Right kidney (tissue), 1 donor: ENCODE measurements around the gene MIF.
"Not testable (repeated sequence)": the region's sequence is repeated elsewhere in the genome, so short reads cannot be mapped to it uniquely, and the experiment has no call there.

Experiments used
- DNase-seq: peaks from one replicate; pipeline ENCODE4 v3.0.0-alpha.2; 2016

The MIF gene

DNA sequence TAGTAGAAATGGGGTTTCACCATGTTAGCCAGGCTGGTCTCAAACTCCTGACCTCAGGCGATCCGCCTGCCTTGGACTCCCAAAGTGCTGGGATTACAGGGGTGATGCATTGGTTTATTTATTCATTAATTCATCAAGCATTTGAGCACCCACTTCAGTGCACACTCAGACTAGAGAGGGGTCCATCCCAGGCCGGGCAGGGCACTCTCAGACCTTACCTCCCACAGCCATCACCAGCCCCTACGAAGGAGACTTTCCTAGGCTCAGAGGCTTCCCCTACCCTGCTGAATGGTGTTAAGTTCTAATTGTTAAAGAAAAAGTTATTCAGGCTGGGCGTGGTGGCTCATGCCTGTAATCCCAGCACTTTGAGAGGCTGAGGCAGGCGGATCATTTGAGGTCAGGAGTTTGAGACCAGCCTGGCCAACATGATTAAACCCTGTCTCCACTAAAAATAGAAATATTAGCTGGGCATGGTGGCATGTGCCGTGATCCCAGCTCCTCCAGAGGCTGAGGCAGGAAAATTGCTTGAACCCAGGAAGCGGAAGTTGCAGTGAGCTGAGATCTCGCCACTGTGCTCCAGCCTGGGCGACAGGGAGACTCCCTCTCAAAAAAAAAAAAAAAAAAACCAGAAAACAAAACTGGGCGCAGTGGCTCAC lies 29.6 kb upstream of the MIF start:
- DNase-seq = not testable (repeated sequence)

DNA sequence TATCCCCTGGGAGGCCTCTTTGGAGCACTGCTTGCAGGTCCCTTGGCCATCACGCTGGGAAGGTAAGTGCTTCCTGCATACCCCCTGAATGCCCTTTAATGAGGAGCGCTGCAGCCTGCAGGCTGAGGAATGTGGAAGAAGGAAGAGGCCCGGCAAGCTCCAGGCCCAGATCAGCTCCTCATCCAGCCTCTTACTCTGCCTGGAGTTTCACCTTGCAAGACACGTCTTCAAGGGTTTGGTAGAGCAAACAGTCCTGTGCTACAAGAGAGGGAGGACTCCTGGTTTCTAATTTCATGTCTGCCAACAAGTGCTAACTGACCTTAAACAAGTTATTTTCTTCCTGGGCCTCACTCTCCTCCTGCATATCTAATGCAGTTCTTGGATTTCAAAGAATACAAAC lies 25.6 kb upstream of the MIF start:
- no peak for DNase-seq

DNA sequence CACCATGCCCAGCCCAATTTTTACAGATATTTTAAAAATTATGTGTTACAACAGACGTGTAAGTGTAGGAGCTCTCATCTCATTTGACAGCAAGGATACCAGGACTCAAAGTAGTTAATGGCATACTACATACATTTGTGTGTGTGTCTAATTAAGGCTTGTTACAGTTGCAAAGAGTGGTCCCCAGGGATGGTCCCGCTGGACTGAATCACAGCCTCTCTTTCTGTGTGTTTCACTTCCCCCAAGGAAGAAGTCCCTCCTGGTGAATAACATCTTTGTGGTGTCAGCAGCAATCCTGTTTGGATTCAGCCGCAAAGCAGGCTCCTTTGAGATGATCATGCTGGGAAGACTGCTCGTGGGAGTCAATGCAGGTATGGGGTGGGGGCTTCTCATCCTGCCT lies 19.3 kb upstream of the MIF start:
- DNase-seq = no peak

DNA sequence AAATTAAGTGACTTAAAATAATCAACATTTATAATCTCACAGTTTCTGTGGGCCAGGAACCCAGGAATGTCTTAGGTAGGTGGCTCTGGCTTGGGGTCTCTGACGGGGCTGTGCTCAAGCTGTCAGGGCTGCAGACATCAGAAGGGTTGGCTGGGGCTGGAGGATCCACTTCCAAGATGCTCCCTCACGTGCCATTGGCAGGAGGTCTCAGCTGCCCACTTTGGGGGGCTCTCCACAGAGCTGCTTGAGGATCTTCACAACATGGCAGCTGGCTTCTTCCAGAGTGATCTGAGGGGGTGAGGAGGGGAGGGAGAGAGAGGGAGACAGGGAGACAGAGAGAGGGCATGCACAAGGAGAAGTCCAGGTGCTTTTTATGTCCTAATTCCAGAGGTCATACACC lies 18.4 kb upstream of the MIF start:
- no peak for DNase-seq

DNA sequence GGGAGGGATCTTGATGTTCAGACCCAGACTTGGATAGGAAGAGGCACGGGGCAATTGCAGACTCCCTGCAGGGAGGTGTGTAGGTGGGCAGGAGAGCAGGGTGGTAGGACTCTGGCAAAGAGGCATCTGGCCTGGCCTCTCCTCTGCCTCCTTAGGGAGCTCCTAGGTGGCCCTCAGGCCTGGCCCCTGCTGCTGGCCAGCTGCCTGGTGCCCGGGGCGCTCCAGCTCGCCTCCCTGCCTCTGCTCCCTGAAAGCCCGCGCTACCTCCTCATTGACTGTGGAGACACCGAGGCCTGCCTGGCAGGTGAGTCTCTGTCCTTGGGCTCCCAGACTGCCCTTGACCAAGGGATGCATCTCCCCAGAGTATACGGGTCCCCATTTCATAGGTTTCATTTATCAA lies 16.6 kb upstream of the MIF start:
- no peak for DNase-seq

DNA sequence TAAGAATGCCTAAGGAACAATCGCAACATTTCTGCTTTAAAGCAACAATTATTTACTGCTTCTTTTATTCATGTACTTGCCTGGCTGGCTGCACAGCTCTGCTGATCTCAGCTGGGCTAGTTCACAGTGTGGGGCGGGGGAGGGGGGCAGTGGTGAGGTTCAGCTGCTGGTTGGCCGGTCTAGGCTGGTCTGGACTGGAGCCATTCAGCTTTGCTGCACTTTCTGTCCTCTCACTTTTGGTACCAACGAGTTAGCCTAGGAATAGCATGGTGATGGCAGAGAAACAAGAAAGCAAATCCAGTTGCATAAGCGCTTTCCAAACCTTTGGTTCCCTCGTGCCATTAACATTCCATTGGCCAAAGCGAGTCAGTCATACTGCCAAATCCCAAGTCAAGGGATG lies 16.0 kb upstream of the MIF start:
- no peak for DNase-seq

DNA sequence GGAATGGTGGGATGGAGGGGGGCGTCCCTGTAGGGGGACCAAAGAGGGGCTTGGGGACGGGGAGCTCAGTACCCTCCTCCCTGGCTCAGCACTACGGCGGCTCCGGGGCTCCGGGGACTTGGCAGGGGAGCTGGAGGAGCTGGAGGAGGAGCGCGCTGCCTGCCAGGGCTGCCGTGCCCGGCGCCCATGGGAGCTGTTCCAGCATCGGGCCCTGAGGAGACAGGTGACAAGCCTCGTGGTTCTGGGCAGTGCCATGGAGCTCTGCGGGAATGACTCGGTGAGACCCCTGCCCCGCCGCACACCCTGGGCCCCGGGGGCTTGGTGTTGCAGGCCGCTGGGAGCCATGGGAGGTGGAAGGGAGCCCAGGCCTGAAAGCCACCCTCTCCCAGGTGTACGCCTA lies 11.8 kb upstream of the MIF start:
- DNase-seq = no peak

DNA sequence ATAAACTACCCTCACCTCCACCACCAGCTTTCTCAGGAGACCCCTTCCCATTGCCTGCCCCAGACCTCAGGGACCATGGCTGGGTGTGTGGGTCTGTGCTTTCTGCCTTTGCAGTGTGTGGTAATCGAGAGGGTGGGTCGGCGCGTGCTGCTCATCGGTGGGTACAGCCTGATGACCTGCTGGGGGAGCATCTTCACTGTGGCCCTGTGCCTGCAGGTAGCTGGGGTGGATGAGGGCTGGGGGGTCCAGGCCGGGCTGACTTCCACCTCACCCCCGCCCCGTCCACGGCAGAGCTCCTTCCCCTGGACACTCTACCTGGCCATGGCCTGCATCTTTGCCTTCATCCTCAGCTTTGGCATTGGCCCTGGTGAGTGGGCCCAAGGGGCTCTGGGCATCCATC lies 10.5 kb upstream of the MIF start:
- DNase-seq = no peak

DNA sequence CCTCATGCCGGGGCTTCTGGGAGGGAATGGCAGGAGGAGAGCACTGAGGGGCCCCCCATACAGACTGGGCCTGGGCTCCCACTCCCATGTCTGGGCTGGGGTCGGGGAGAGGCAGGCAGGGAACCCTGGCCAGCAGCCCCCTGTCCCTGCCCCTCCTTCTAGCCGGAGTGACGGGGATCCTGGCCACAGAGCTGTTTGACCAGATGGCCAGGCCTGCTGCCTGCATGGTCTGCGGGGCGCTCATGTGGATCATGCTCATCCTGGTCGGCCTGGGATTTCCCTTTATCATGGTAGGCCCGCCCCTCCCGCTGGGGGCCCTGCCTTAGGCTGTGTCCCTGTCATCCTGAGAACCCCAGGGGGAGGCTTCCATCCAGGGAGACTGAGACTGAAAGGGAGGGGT lies 10.0 kb upstream of the MIF start:
- no peak for DNase-seq

DNA sequence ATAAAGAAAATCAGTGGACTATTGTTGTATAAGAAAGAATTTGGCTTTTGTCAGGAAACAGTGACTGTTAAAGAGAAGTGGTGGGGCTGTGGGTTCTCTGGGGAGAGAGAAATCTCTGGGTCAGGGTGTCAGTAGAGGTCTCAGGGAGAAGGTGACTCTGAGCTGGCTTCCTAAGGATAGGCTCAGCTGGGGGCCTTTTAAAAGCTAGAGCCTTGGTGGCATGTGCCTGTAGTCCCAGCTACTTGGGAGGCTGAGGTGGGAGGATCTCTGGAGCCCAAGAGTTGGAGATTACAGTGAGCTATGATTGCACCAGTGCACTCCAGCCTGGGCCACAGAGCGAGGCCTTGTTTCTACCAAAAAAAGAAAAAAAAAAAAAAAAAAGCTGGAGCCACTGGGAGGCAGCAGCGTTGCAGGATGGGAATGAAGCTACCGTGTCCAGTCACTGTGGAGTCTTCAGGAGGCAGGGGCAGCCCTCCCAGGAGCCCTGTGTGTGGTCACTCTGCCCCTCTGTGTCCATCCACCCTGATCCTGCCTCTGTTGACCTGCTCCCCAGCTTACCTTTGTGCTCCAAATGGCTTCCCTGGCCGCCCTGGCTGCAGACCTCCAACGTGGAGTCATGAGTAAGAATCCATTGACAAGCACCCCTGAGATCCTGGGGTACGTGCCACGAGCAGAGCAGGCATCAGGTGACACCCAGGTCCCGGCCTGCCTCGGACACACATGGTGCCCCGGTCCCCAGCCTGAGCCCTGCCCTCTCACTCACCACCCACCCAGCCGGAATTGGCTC lies 5.4 kb upstream of the MIF start:
- no peak for DNase-seq

DNA sequence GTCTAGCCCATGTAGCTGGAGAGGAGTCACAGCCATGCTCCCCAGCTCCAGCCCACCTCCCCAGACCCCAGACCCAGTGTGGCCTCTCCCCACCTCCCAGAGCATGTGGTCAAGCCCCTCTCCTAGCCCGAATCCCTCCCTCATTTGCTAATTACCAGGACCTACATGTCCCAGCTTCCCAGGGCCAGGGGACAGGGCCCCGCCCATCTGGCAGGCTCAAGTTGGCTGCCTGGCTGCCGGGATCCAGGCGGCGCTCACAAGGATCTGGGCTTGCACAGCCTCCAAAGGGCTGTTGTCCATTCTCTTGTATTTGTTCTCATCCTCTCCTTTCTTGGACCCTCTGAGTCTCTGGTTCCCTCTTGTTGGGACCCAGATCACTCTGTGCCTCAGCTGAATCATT lies 4.6 kb upstream of the MIF start:
- no peak for DNase-seq

DNA sequence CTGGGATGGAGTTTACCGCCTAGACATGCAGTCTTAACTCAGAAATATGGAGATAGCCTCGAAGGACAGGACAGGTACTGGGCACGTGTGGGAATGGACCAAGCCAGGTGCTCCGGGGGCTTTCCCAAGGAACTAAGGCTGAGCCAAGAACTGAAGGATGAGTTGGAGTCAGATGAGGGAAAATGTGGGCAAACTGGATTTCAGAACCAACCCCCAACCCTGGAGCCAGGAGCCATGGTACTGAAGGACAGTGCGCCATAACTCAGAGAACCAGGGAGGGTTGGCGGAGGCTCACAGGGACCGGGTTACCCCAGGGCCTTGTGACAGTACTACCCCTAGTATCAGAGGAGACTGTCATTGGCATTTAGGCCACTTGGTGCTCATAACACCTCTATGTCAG lies 2.5 kb upstream of the MIF start:
- no peak for DNase-seq

DNA sequence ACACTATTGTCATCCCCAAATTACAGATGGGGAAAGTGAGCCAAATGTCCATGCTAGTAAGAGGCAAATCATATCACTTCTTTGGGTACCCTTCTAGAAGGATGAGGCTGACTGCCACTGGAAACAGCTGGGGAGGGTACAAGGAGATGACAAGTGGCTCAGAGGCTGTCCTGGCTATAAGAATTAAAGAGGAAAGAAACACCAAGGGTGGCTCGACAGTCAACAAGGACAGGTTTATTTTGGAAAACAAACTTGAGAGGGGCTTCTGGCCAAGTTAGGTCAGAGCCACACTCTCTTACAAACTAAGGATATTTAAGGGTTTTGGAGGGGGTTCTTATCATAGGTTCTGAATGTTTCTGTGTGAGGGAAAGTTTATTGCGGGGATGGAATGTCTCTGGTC lies 2.1 kb upstream of the MIF start:
- no peak for DNase-seq

DNA sequence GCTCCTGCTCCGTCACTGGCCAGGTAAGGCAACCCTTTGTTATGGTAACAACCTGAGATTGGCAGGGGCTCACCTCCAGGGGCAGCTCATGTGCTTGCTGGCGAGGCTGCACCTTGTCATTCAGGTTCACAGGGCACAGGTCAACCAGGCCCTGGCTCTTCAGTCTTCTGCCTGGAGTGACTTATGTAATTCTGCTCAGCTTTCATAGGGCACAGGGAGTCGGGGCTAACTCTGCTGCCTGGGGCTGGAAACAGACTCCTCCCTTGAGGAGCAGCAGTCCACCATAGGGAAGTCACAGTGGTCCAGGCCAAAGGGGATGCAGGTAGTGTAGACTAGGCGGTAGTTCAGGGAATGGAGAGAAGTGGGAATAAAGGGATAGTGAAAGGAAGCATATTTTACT lies 1.5 kb upstream of the MIF start:
- DNase-seq = no peak

DNA sequence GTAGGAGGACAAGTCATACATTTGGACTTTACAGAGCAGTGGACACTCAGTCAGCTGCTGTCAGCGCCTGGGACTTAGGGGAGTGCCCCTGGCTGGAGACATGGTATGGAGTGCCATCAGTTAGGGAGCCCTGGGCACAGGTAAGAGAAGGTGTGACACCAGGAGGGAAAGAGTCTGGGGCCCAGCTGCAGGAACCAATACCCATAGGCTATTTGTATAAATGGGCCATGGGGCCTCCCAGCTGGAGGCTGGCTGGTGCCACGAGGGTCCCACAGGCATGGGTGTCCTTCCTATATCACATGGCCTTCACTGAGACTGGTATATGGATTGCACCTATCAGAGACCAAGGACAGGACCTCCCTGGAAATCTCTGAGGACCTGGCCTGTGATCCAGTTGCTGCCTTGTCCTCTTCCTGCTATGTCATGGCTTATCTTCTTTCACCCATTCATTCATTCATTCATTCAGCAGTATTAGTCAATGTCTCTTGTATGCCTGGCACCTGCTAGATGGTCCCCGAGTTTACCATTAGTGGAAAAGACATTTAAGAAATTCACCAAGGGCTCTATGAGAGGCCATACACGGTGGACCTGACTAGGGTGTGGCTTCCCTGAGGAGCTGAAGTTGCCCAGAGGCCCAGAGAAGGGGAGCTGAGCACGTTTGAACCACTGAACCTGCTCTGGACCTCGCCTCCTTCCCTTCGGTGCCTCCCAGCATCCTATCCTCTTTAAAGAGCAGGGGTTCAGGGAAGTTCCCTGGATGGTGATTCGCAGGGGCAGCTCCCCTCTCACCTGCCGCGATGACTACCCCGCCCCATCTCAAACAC lies 850 bp upstream of the MIF start:
- DNase-seq = no peak

DNA sequence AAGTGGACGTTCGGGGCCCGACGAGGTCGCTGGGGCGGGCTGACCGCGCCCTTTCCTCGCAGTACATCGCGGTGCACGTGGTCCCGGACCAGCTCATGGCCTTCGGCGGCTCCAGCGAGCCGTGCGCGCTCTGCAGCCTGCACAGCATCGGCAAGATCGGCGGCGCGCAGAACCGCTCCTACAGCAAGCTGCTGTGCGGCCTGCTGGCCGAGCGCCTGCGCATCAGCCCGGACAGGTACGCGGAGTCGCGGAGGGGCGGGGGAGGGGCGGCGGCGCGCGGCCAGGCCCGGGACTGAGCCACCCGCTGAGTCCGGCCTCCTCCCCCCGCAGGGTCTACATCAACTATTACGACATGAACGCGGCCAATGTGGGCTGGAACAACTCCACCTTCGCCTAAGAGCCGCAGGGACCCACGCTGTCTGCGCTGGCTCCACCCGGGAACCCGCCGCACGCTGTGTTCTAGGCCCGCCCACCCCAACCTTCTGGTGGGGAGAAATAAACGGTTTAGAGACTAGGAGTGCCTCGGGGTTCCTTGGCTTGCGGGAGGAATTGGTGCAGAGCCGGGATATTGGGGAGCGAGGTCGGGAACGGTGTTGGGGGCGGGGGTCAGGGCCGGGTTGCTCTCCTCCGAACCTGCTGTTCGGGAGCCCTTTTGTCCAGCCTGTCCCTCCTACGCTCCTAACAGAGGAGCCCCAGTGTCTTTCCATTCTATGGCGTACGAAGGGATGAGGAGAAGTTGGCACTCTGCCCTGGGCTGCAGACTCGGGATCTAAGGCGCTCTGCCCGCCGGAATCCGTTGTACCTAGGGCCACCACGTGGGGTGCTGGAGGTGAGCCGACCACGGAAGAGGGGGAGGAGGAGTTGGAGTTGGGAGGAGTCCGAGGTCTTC lies 771 bp downstream of the MIF start:
- DNase-seq = peak; percentile 87

DNA sequence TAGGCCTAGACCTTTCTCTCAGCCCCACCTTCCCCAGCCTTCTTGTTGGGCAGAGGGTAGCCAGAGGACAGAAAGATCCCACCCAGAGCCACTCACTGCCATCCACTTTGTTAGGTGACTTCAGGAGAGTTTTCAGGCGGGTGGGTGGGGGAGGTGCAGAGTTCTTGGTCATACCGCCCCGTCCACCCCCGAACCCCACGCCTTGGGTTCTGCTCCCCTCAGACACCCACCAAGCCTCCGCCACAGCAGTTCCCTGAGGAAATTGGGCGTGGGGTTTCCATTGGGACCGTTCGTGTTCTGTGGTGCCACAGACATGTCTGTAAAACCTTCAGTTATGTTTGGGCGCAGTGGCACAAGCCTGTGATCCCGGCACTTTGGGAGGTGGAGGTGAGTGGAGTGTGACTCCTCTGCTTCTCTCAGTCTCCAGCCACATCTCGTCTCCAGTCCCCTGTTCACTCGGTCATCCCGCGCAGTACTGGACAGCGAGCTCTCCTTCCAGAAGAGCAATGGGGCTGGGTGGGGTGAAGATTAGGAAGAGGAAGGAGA lies 1.5 kb downstream of the MIF start:
- no peak for DNase-seq

DNA sequence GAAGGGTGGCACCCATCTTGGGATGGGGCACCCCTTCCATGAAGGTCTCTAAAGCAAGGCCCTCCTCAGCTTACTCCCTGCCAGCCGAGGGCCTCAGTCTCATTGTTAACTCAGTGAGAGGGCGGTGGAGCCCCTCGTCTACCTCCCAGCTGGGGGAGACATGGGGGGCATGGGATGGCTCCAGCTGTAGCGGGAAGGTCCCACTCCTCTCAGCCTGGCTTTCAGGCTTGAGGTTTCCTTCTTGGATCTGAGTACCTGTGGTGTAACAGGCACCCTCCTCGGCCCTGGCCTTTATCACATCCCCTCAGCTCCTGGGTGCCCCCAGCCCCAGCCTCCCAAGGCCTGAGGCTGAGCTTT lies 2.0 kb downstream of the MIF start:
- DNase-seq = no peak

DNA sequence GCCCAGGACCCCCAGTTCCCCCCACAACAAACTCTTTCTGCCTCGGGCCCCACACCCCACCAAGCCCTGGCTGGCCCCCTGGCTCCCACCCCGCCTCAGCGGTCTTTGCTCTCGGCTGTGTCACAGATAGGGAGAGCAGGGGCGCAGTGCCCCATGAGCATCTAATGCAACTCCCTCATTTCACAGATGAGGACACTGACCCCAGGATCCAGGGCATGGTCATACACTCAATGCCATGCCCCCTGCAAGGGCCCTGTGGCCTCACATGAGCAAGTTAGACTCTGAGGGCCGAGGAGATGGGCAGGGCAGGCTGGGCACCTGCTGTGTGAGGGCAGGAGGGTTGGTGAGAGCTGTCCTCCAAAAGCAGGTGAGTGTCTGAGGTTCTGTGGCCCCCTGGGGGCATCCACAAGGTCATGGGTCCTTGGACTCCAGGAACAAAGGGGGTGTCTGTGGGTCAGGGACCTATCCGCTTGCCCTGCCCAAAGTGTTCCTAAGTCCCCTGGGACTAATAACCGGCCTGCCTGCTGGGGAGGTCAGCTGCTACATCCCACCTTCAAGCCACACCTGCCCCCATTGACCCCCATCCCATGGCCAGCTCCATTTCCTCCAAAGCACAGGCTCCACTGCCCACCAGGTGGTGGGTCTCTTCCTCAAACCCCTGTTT lies 2.5 kb downstream of the MIF start:
- DNase-seq = no peak

DNA sequence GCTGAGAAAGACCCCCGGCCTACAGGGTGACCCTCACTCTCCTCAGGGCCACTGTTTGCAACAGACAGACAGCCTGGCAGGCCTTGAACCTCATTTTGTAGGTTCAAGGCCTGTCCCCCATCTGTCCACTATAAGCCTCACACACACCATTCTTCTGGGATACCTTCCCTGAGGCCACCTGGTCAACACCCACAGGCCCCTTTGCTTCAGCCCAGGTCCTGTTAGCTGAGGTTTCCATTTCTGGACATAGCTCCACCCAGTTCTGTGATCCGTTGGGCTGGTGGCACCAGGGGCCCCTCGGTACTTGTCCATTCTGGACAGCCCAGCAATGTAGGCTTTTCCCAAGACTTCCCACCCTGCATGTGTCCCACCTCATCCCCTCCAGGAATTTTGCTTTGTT lies 3.1 kb downstream of the MIF start:
- no peak for DNase-seq
